Activated naive CD4-positive, alpha-beta T cell (primary cell): ENCODE measurements around the gene SEMA3F.

Experiments used
- DNase-seq, 4 experiments: peaks; one replicate each; lab custom pipeline; 2025; lab: John Stamatoyannopoulos, UW

SEMA3F gene

GRCh38 chr3:50170689-50171088 is 15.6 kb downstream of the SEMA3F start:
- no peak for DNase-seq

GRCh38 chr3:50171540-50172301 is 16.6 kb downstream of the SEMA3F start:
- DNase-seq = no peak

DNA sequence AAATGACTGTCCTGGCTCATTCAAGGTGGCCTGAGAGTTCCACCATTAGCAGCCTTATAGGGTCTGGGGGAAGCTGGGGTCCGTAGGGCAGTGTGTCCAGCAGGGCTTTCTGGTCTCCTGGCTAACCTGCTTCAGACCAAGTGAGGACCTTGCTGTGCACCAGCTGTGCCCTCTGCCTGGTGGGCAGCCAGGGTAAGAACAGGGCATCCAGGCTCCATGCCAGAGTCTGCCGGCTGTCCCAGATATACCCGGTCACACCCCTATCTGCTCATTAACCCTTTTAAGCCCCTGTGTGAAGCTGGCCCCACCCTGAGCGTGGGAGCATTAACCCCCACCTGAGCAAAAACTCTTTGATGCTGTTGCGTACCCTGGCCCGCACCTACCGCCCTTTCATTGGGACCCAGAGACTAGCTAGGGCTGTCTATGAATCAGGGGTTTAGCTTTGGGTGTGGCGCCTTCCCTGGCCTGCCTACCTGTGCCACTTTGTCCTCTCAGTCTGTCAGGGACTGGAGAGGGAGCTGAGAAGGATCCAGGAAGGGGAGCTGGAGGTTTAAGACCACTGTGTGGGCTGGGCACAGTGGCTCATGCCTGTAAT is 17.6 kb downstream of the SEMA3F start:
- DNase-seq = no peak

GRCh38 chr3:50173685-50174516 is 18.8 kb downstream of the SEMA3F start:
- no peak for DNase-seq

DNA sequence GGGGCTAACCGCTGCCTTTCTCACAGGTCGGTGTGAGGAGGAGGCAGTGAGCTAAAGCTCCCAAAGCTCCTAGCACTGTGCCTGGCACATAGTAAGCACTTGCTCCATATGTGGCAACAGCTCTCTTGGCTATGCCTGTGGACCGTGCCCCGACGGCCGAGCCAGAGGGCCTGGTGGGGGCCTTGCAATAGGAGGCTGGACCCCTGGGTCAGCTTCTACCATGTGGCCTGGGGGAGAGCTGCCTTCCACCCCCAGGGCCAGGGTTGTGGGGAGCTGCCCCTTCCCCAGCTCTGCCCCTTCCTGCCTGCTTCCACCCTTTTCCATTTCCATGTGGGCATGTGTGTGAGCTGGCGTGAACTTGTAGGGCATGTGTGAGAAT is 19.4 kb downstream of the SEMA3F start:
- DNase-seq = no peak

GRCh38 chr3:50174947-50175524 is 19.9 kb downstream of the SEMA3F start:
- no peak for DNase-seq

DNA sequence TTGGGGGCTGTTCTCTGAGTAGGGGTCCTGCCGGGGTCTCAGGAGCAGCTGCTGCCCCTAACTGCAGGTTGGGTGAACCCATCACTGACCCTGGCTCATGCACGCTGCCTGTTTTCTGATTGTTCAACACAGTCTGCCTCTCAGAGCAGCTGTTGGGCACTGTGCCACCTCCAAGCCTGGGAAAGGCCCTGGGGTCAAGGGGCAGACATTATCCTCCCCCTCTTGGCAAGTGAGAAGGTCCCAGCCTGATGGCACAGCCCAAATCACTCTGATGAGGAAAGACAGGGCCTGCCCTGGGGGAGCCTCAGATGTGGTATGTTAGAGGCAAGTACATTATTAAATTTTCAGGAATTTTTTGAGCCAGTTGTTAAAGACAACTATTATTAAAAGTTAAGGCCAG is 22.2 kb downstream of the SEMA3F start:
- DNase-seq = no peak

DNA sequence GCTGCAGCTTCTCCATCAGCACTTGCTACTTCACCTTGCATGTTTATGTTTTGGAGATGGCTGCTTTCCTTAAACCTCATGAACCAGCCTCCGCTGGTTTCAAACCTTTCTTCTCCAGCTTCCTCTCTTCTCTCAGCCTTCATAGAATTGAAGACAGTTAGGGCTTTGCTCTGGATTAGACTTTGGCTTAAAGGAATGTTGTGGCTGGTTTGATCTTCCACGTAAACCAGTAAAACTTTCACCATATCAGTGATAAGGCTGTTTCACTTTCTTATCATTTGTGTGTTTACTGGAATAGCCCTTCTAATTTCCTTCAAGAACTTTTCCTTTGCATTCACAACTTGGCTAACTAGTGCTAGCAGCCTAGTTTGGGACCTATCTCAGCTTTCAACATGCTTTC is 24.6 kb downstream of the SEMA3F start:
- DNase-seq = no peak

GRCh38 chr3:50181985-50182384 is 26.9 kb downstream of the SEMA3F start:
- no peak for DNase-seq

GRCh38 chr3:50182533-50183099 is 27.5 kb downstream of the SEMA3F start:
- no peak for DNase-seq

GRCh38 chr3:50183755-50184154 is 28.6 kb downstream of the SEMA3F start:
- no peak for DNase-seq

GRCh38 chr3:50184242-50184978 is 29.3 kb downstream of the SEMA3F start:
- DNase-seq = no peak

- DNase-seq = no peak
Measured at GRCh38 chr3:50185230-50185629, 30.1 kb downstream of the SEMA3F start.

- DNase-seq = no peak
Measured at GRCh38 chr3:50186096-50186495, 31.0 kb downstream of the SEMA3F start.

- DNase-seq = no peak
Measured at GRCh38 chr3:50187750-50188149, 32.6 kb downstream of the SEMA3F start.

DNA sequence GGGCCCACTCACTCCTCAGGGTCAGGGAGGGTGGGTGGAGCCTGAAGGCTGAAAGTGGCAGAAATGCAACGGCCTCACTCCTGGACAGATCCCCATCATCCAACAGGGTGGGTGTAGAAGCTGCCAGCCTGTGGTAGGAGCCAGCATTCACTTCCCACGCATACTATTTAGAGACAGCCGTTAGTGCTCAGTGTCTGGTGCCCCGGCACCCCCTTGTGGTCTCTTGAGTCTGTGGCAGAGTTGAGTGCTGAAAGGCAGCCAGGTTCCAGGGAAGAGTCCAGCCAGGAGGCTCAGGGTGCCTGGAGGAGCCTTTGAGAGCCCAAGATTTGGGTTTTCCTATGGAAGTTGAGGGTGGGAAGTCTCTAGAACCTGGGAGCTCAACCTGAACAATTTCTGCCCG is 34.1 kb downstream of the SEMA3F start:
- no peak for DNase-seq

DNA sequence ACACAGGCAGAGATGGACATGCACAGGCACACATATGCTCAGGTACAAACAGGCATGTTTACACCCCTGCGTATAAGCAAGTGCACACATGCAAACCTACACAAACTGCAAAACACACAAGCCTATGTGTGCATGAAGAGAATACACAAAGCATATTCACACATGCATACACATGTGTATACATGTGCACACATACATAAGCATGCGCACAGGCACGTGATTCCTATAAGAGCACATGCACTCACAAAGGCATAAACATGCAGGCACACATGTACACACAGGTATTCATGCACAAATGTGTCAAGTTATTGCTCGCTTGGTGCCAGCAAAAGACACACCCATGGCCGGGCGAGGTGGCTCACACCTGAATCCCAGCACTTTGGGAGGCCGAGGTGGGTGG is 34.9 kb downstream of the SEMA3F start:
- no peak for DNase-seq

DNA sequence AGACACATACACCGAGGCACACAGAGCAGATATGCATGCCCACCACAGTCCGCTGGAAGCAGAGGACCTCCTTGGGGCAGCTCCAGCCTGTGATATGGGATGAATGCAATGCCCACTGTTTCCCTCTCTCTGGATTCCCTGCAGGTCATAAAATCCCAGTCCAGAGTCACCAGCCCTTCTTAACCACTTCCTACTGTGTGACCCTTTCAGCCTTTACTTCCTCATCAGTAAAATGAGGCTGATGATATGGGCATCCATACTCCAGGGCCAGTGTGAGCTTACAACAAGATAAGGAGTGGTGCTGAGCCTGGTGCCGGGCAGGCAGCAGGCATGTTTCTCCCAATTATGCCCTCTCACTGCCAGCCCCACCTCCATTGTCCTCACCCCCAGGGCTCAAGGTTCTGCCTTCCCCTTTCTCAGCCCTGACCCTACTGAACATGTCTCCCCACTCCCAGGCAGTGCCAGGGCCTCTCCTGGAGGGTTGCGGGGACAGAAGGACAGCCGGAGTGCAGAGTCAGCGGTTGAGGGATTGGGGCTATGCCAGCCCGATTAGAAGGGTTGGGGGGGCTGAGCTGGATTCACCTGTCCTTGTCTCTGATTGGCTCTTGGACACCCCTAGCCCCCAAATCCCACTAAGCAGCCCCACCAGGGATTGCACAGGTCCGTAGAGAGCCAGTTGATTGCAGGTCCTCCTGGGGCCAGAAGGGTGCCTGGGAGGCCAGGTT is 36.0 kb downstream of the SEMA3F start, which contains the start of gene GNAT1:
Gene GNAT1 (plus strand): TSS at position 675 of the 725 bp plus-strand sequence. CDS start 116 bp downstream, outside the sequence.
- no peak for DNase-seq

DNA sequence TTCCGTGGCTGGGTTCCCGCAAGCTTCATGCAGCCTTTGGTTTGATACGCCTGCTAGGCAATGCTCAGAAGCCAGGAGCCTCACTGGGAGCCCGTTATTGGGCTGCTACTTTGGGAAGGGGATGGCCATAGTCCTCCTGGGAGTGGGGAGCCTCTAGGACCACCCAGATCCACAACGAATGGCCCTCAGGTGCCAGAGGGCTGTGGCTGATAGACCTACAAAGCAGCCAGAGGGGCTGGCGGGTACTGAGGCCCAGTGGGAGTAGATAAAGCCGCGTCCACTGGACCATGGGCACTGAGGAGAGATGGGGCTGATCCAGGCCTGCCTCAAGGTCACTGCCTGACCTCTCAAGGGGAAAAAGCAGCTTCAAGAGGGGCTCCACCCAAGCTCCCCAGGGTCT is 37.0 kb downstream of the SEMA3F start:
- no peak for DNase-seq

DNA sequence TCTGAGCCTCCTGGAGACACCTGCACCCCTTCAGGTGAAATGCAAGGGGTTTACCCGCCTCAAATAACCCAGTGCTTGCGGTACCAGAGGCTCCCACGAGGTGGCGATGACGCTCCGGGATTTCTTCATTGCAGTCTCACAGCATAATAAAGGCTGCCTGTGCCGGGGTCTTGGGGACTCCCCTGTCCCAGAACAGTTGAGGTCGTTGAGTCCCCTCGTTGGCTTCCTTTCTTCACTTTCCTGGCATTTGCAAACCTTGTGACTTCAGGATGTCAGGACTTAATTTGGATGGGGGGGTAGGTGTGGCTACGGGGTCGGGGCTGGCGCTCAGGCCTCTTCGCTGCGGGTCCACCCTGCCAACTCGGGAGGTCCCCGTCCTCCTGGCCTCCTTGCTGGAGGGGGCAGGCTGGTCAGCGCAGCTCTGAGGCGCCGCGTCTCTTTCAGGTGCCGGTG is 37.6 kb downstream of the SEMA3F start:
- DNase-seq = peak; percentile 64 to 85 (median 80)

DNA sequence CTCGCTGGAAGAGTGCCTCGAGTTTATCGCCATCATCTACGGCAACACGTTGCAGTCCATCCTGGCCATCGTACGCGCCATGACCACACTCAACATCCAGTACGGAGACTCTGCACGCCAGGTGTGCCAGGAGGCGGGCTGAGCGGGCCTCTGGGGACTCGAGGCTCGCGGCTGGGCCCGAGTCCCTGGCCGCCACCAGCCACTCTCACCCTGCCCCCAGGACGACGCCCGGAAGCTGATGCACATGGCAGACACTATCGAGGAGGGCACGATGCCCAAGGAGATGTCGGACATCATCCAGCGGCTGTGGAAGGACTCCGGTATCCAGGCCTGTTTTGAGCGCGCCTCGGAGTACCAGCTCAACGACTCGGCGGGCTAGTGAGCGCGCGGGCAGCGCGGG is 38.2 kb downstream of the SEMA3F start:
- DNase-seq = no peak
